Bronchial epithelial cell (primary cell): ENCODE data around the gene CSHL1. TPM values are rescaled to one million over a fixed set of nuclear protein-coding genes. Genes with fewer than 3 reads are reported as not detected.
A peak's percentile ranks its signal among the peaks of the same experiment; 100 is the strongest.

Experiments used
- DNase-seq: peaks from one replicate; pipeline ENCODE4 v3.0.0-alpha.2; 2010; ENCODE audit warnings: low read depth
- FAIRE-seq: peaks from 2 replicates; lab custom pipeline; 2011; peaks lifted over from hg19 to GRCh38; lab: Jason Lieb, UNC
- H3K27me3 ChIP-seq: 2 replicates; pipeline ENCODE4 v1.5.1; 2011; ENCODE audit warnings: low read length; ENCODE audit not compliant: control insufficient read depth, insufficient read depth
- H3K36me3 ChIP-seq: 2 replicates; pipeline ENCODE4 v1.5.1; 2011; ENCODE audit warnings: low read length; ENCODE audit not compliant: control insufficient read depth, insufficient read depth
- H3K4me3 ChIP-seq: 2 replicates; pipeline ENCODE4 v1.5.1; 2011; ENCODE audit warnings: mild to moderate bottlenecking, low read depth, low read length, control low read depth
- CTCF ChIP-seq: IDR thresholded peaks from 2 replicates; pipeline ENCODE4 v1.5.1; 2011; ENCODE audit warnings: mild to moderate bottlenecking, moderate library complexity, low read length, control low read depth, inconsistent platforms; ENCODE audit not compliant: insufficient read depth, severe bottlenecking
- total RNA-seq: library from RNA; depleted of rRNA; stranded (reverse); fragments of >200 nt; gene quantifications from 2 replicates; pipeline ENCODE4 v1.2.1, GENCODE V29; 2014

Gene CSHL1
- total RNA-seq, 1 donor from 2014 or later: not detected

- no peak for TF ChIP-seq CTCF
- FAIRE-seq: no peak
These were observed 44.2 kb upstream of the CSHL1 start for GRCh38 chr17:63955232-63955631.

DNA sequence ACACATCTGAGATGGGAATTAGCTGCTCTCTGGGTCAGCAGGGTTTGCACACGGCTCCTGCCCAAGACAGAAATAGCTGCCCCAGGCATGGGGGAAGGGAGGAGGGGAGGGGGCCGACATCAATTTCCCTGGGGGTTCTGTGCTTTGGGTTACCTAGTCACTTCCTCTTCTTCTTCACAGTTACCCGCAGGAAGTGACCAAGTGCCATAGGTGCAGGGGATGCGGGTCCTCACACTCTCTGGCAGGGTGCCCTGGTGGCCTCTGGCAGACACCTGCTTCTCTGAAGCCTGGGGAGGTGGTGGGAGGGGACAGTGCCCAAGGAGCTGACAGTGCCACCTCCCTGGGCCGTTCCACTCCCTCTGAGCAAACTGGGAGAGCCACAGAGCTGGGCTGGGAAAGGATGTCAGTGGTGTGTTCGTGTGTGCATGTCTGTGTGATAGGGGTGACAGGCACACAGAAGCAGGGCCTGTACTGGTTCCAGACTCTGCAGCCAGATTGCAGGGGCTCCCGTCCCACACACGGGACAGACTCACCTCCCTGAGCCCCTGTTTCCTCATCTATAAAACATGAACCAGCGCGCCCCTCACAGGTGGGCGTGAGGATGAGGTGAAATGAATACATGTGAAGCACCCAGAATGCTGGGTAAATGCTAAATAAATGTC lies 43.5 kb upstream of the CSHL1 start:
- H3K4me3 ChIP-seq: no peak overlapping the region
- H3K36me3 ChIP-seq: no peaks in the 10 kb centered on the region
- TF ChIP-seq CTCF: no peak
- DNase-seq: no peak
- FAIRE-seq: no peak
- no peaks in the 10 kb centered on the region for H3K27me3 ChIP-seq

More at GRCh38 chr17:63955232-63955631, 44.2 kb upstream of the CSHL1 start:
- DNase-seq: no peak
- Histone ChIP-seq H3K4me3 (no peak overlapping the region), H3K36me3 (no peaks in the 10 kb centered on the region), H3K27me3 (no peaks in the 10 kb centered on the region)

DNA sequence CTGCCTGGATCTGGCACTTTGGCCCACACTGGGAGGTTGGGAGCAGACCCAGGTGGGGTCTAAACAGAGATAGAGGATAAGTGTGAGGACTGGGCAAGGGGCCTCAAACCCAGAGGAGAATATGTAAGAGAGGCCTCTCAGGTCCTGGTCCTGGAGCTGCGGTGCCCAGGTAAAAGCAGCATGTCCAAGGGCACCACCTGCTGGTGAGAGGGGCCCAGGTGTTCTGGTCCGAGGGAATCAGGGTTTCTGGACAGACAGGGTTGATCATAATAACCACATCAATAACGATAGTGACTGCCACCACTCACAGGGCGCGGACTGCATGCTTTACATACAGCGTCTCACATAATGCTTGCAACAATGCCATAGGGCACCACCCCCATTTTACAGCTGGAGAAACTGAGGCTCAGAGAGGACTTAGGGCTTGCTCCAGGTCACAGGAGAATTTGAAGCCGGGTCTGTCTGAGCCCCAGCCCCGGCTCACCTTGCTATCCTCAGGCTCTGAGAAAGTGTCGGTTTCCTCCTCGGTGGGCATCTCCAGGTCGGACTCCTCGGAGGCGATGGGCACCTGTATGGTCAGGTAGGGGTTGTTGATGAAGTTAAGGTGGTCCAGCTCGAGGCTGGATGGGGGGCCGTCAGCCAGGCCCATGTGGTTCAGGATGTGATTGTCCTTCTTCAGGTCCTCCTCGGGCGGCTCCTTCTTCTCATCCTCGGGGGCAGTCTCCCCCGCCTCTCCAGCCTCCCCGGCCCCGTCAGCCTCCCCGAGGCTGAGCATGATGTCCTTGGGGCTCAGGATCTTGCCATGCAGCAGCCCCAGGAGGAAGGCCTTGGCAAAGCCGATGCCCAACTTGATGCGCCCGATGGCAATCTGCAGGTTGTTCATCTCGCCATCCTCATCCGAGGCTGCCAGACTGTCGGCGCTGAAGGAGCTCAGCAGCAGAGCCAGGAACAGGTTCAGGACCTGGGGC lies 40.2 kb upstream of the CSHL1 start:
- no peaks in the 10 kb centered on the region for H3K27me3 ChIP-seq
- DNase-seq (peak; percentile 38), FAIRE-seq (no peak)
- H3K36me3 ChIP-seq: no peaks in the 10 kb centered on the region
- no peak overlapping the region for H3K4me3 ChIP-seq
- peak; percentile 84 for TF ChIP-seq CTCF

DNA sequence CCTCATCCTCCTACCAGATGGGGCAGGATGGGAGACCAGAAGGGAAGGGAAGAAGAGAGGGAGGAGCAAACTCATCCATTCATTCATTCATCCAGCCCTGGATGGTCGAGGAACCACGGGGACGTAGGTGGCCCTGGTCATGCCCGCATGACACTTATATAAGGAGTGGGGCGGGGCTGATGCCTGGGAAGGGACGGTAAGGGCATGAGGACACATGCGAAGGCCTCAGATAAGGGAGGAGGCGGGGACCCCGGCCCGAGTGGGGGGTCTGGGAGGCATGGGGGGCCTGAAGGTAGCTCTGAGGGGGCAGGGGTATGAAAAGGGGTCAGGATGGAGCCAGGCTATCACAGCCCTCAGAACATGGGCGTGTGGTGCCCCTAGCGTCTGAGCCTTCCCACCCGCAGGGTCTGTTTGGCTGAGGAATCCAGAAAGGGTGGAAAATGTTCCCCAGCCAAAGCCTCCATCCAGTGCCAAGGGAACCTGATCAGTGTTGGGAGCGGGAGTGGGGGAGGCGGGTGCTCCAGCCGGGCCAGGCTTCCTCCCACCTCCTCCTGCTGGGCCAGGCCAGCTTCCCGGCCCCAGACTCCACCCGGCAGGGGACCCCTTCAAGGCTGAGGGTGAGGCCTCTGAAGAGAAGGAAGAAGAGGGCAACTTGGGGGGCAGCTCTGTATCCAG lies 38.7 kb upstream of the CSHL1 start:
- H3K36me3 ChIP-seq: no peaks in the 10 kb centered on the region
- FAIRE-seq: no peak
- no peak overlapping the region for H3K4me3 ChIP-seq
- no peak for DNase-seq
- H3K27me3 ChIP-seq: no peaks in the 10 kb centered on the region
- TF ChIP-seq CTCF: no peak

- no peak for TF ChIP-seq CTCF
- Histone ChIP-seq H3K36me3 (no peaks in the 10 kb centered on the region), H3K4me3 (no peak overlapping the region), H3K27me3 (no peaks in the 10 kb centered on the region)
- FAIRE-seq (no peak), DNase-seq (no peak)
These were observed 37.5 kb upstream of the CSHL1 start for GRCh38 chr17:63948521-63948920.
